DMS53 treated with DMSO at 0.1 percent for 48 hours (cell line): Measurements from ENCODE around the gene IL19.

ENCODE experiments used
- DNase-seq: peaks from one replicate; lab custom pipeline; 2025; ENCODE audit not compliant: unreplicated experiment; lab: John Stamatoyannopoulos, UW

Gene IL19

DNA sequence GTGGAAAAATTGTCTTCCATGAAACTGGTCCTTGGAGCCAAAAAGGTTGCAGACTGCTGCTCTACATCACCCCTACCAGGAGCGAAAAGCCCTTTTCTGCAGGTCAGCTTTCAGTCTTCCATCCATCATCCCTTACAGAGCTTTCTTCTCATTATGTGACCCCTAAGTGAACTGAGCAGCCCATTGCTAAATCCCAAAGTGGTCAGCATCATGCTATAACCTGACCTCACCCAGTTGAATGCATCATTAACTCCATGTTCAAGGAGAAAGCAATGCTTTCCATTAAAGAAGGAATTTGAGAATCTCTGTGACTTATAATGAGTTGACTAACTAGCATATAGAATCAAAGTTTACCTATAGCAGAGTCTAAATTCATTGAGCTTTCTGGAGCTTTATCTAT is 116.3 kb downstream of the IL19 start:
- no peak for DNase-seq

DNA sequence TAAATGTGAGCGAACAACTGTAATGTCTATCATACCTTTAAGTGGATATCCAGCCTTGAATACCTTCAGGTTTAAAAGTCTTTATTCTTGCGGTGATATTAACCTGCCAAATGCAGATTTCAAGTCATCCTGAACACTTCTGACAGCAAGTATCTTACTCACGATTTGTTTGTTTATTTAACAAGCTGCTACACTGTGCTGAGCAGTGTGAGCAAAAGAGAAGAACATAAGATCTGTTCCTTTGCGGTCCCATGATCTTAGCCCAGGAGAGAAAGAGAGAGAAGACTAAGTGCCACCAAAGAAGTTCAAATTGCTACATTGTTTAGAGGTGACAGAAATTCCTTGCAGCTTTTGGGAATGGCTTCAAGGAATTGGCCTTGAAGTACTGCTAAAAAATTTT is 117.1 kb downstream of the IL19 start:
- peak; percentile 24 for DNase-seq

DNA sequence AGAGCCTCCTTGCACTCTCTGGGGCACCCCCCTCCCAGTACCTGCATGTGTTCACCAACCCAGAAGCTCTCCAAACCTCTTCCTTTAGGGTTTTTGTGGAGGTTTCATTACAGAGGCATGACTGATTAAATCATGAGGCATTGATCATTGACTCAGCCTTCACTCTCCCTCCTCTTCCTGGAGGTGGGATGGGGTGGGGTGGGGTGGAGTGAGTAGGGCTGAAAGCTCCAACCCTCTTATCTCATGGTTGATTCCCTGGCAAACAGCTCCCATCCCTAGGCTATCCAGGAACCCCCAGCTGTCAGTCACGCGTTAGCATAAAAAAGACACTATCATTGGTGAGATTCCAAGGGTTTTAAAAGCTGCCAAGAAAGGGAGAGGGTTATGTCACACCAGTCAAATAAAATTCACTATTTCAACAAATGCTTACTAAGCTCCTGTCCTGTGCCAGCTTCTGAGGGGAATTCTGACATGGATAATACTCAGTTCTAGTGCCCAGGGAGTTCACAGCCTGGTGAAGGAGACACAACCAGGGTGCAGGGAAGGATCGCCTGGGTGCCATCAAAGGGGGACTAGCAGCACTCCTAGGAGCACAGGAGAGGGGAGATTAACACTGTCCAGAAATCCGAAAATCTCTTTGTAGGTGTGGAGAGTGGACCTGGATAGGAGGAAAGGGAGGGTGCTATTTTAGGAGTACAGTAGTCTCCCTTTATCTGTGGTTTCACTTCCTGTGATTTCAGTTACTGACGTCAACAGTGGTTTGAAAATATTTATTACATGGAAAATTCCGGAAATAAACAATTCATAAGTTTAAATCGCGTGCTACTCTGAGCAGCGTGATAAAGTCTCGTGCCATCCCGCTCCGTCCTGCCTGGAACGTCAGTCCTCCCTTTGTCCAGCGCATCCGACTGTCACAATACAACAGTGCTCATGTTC is 119.8 kb downstream of the IL19 start:
- DNase-seq = no peak

DNA sequence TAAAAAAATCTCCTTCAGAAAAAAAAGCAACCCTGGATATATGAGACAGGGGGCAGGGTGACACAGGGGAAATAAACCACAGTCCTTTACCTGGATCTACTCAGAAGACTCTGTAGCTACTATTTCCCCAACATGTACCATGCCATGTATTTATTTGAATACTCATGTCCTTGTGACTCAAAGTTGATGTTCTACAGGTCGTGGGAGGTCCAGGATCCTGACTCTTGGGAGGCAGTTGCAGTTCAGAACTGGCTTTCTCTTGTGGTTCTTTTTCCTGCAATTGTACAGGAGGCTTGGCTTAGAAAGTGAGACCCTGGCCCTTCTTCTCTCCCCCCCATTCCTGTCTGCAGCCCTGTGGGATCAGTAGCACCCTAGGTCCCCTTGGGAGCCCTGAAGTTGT is 120.8 kb downstream of the IL19 start:
- DNase-seq = no peak
